OCI-LY7 (cell line): ENCODE results near the gene SGK1. TPM values are rescaled to one million over a fixed set of nuclear protein-coding genes. Genes with fewer than 3 reads are reported as not detected.

Source experiments
- BruUV-seq: library from RNA; stranded (reverse); fragments of 400-500 nt; replicated peaks from 2 replicates; lab custom pipeline; 2021; lab: Mats Ljungman, UMichigan
- CTCF ChIA-PET: fragments of 300-600 bp; sonication (Branson Sonifier 250); formaldehyde crosslinking; loops from one replicate; lab custom pipeline; 2022; ENCODE audit warnings: antibody characterized with exemption; ENCODE audit not compliant: unreplicated experiment; lab: Charles Lee
- POLR2A ChIA-PET: fragments of 300-600 bp; sonication (Branson Sonifier 250); formaldehyde crosslinking; loops from one replicate; lab custom pipeline; 2022; ENCODE audit warnings: antibody characterized with exemption; lab: Charles Lee
- DNase-seq: peaks from one replicate; pipeline ENCODE4 v3.0.0-alpha.2; 2015; ENCODE audit warnings: low spot score
- H2AFZ ChIP-seq: fragments of 200-600 bp; sonication (generic), shearing (Covaris generic); 2 replicates; pipeline ENCODE4 v1.6.1; 2014; ENCODE audit warnings: mild to moderate bottlenecking, antibody characterized with exemption, low read length, moderate library complexity
- H3K27ac ChIP-seq: fragments of 200-600 bp; sonication (generic); 2 replicates; pipeline ENCODE4 v1.5.1; 2014; ENCODE audit warnings: mixed run types, low read depth, mild to moderate bottlenecking, moderate library complexity, low read length, inconsistent platforms; ENCODE audit not compliant: poor library complexity, severe bottlenecking
- H3K36me3 ChIP-seq: fragments of 200-600 bp; sonication (generic); 2 replicates; pipeline ENCODE4 v1.6.1; 2014; ENCODE audit warnings: mild to moderate bottlenecking, antibody characterized with exemption, low read length, moderate library complexity, mixed read lengths; ENCODE audit not compliant: insufficient read depth
- H3K4me1 ChIP-seq: fragments of 200-600 bp; sonication (generic); 2 replicates; pipeline ENCODE4 v1.5.1; 2014; ENCODE audit warnings: mild to moderate bottlenecking, low read length; ENCODE audit not compliant: insufficient read depth, poor library complexity, severe bottlenecking
- H3K4me2 ChIP-seq: fragments of 200-600 bp; sonication (generic); 2 replicates; pipeline ENCODE4 v1.6.1; 2014; ENCODE audit warnings: mild to moderate bottlenecking, low read length
- H3K4me3 ChIP-seq: fragments of 200-600 bp; sonication (generic); 2 replicates; pipeline ENCODE4 v1.5.1; 2014; ENCODE audit warnings: mild to moderate bottlenecking, low read depth, low read length; ENCODE audit not compliant: poor library complexity, severe bottlenecking
- H3K79me2 ChIP-seq: fragments of 200-600 bp; sonication (generic); 2 replicates; pipeline ENCODE4 v1.6.1; 2016; ENCODE audit warnings: low read depth, mild to moderate bottlenecking, low read length, moderate library complexity, mixed read lengths; ENCODE audit not compliant: insufficient read depth
- H3K9me2 ChIP-seq: fragments of 200-600 bp; sonication (generic); 2 replicates; pipeline ENCODE4 v1.6.1; 2016; ENCODE audit warnings: mild to moderate bottlenecking, low read length, mixed read lengths; ENCODE audit not compliant: insufficient read depth
- H3K9me3 ChIP-seq: fragments of 200-600 bp; sonication (generic); 2 replicates; pipeline ENCODE4 v1.6.1; 2014; ENCODE audit warnings: mild to moderate bottlenecking, mixed run types, low read length, mixed read lengths
- H4K20me1 ChIP-seq: fragments of 200-600 bp; sonication (generic); 2 replicates; pipeline ENCODE4 v1.6.1; 2014; ENCODE audit warnings: mild to moderate bottlenecking, antibody characterized with exemption, low read length, moderate library complexity, mixed read lengths; ENCODE audit not compliant: insufficient read depth
- CTCF ChIP-seq: fragments of 200-600 bp; sonication (generic); conservative IDR thresholded peaks from 2 replicates; pipeline ENCODE4 v1.5.1; 2014; ENCODE audit warnings: mild to moderate bottlenecking, antibody characterized with exemption, low read length, moderate library complexity, mixed read lengths
- EZH2phosphoT487 ChIP-seq: fragments of 200-600 bp; sonication (generic); IDR thresholded peaks from 2 replicates; pipeline ENCODE4 v1.6.1; 2018; ENCODE audit warnings: low read depth, borderline replicate concordance, mild to moderate bottlenecking, mixed run types, antibody characterized with exemption, low read length, moderate library complexity, mixed read lengths
- intact Hi-C: fragments of 100-400 bp; cut with micrococcal nuclease; formaldehyde crosslinking; loops from one replicate; pipeline ENCODE4 v1.10.0; 2022; ENCODE audit not compliant: unreplicated experiment
- total RNA-seq, 2 experiments: library from RNA; depleted of rRNA in 1 of 2; stranded (reverse); fragments of >200 nt in 1 of 2; shearing (Covaris generic) in 1 of 2; gene quantifications; 2 replicates each; pipeline ENCODE4 v1.2.3, GENCODE V29; 2014 to 2022

The SGK1 gene
- total RNA-seq, 2 experiments from 2014 or later = 5.2 to 27.6 TPM

- H3K4me2 ChIP-seq = no peak overlapping the region
- peaks cover 39% of the 10 kb centered on the region for H3K36me3 ChIP-seq
- no peak for TF ChIP-seq CTCF
- no peak for TF ChIP-seq EZH2phosphoT487
- H3K9me3 ChIP-seq = no peaks in the 10 kb centered on the region
- H4K20me1 ChIP-seq = no peaks in the 10 kb centered on the region
- H3K27ac ChIP-seq = no peak overlapping the region
- H3K79me2 ChIP-seq = no peaks in the 10 kb centered on the region
- intact Hi-C loops = no loop called here
- ChIA-PET POLR2A (no interaction called here), CTCF (interaction anchor here (1.5 kb wide), 1 partner anchor 12 kb away, joined by 3 read pairs; no protein-coding TSS in a partner anchor)
- H3K4me1 ChIP-seq = peaks cover 14% of the 10 kb centered on the region
- BruUV-seq = no TSS peak
- no peak for DNase-seq
- no peaks in the 10 kb centered on the region for H3K9me2 ChIP-seq
- no peak overlapping the region for H3K4me3 ChIP-seq
- H2AFZ ChIP-seq = no peak overlapping the region
Measured at GRCh38 chr6:134168590-134169208, 149.2 kb downstream of the SGK1 start.

- peaks cover 23% of the 10 kb centered on the region for H3K36me3 ChIP-seq
- H3K4me1 ChIP-seq = no peaks in the 10 kb centered on the region
- no peaks in the 10 kb centered on the region for H4K20me1 ChIP-seq
- no peak overlapping the region for H3K4me2 ChIP-seq
- ChIA-PET POLR2A (interaction anchor here (1.1 kb wide), 2 partner anchors 13 to 581 kb away, joined by 3 to 4 read pairs; no protein-coding TSS in a partner anchor), CTCF (interaction anchor here (1.5 kb wide), 1 partner anchor 10 kb away, joined by 3 read pairs; no protein-coding TSS in a partner anchor)
- no peak overlapping the region for H2AFZ ChIP-seq
- no peak overlapping the region for H3K27ac ChIP-seq
- no peak for DNase-seq
- intact Hi-C loops = no loop called here
- BruUV-seq = no TSS peak
- H3K9me2 ChIP-seq = no peaks in the 10 kb centered on the region
- H3K9me3 ChIP-seq = no peaks in the 10 kb centered on the region
- H3K4me3 ChIP-seq = no peak overlapping the region
- TF ChIP-seq CTCF (no peak), EZH2phosphoT487 (no peak)
- H3K79me2 ChIP-seq = no peaks in the 10 kb centered on the region
Measured at GRCh38 chr6:134166511-134167261, 151.2 kb downstream of the SGK1 start.
